Measurements from ENCODE around the gene BCAS3.

Gene BCAS3

GRCh38 chr17:60631119-60631518 lies 46.5 kb upstream of the BCAS3 start:
- H3K36me3 ChIP-seq (replicated peaks; ENCODE audit: low read depth, low read length): peaks cover 5% of the 10 kb centered on the region
- peaks cover 5% of the 10 kb centered on the region; the same call in 1 of the 2 replicates for H4K20me1 ChIP-seq (ENCODE audit: insufficient read depth, low read length)
- no peak overlapping the region for H3K4me2 ChIP-seq (ENCODE audit: low read length)
- H3K9me3 ChIP-seq (ENCODE audit: insufficient read depth, low read length): no peaks in the 10 kb centered on the region
- no peak overlapping the region for H3K9ac ChIP-seq (ENCODE audit: low read length)
- TF ChIP-seq CTCF (IDR thresholded peaks at IDR 0.05; ENCODE audit: low read depth, low read length) (no peak), EZH2phosphoT487 (IDR thresholded peaks at IDR 0.05; ENCODE audit: low read depth) (no peak)
- H3K79me2 ChIP-seq (ENCODE audit: low read length): peaks cover 6% of the 10 kb centered on the region
- no peak overlapping the region for H3K4me3 ChIP-seq (ENCODE audit: low read length)
- no peaks in the 10 kb centered on the region for H3K27me3 ChIP-seq (ENCODE audit: low read depth, low read length)
- no peak overlapping the region for H2AFZ ChIP-seq (ENCODE audit: low read depth, low read length)
- no peak overlapping the region for H3K27ac ChIP-seq (ENCODE audit: low read length)
- no peaks in the 10 kb centered on the region for H3K4me1 ChIP-seq (ENCODE audit: low read length)

GRCh38 chr17:60637683-60638082 lies 40.0 kb upstream of the BCAS3 start:
- TF ChIP-seq CTCF (IDR thresholded peaks at IDR 0.05; ENCODE audit: low read depth, low read length) (no peak), EZH2phosphoT487 (IDR thresholded peaks at IDR 0.05; ENCODE audit: low read depth) (no peak)
- Histone ChIP-seq H3K36me3 (replicated peaks; ENCODE audit: low read depth, low read length) (peaks cover 10% of the 10 kb centered on the region), H3K27me3 (ENCODE audit: low read depth, low read length) (no peaks in the 10 kb centered on the region)

GRCh38 chr17:60639019-60639330 lies 38.7 kb upstream of the BCAS3 start:
- peaks cover 15% of the 10 kb centered on the region for H4K20me1 ChIP-seq (ENCODE audit: insufficient read depth, low read length)
- peaks cover 10% of the 10 kb centered on the region for H3K36me3 ChIP-seq (replicated peaks; ENCODE audit: low read depth, low read length)
- no peak overlapping the region for H3K4me3 ChIP-seq (ENCODE audit: low read length)
- no peak overlapping the region for H3K4me2 ChIP-seq (ENCODE audit: low read length)
- peaks cover 6% of the 10 kb centered on the region for H3K4me1 ChIP-seq (ENCODE audit: low read length)
- H3K9me3 ChIP-seq (ENCODE audit: insufficient read depth, low read length): no peaks in the 10 kb centered on the region
- TF ChIP-seq CTCF (IDR thresholded peaks at IDR 0.05; ENCODE audit: low read depth, low read length) (no peak), EZH2phosphoT487 (IDR thresholded peaks at IDR 0.05; ENCODE audit: low read depth) (no peak)
- H3K79me2 ChIP-seq (ENCODE audit: low read length): peaks cover 15% of the 10 kb centered on the region
- no peak overlapping the region for H2AFZ ChIP-seq (ENCODE audit: low read depth, low read length)
- no peaks in the 10 kb centered on the region for H3K27me3 ChIP-seq (ENCODE audit: low read depth, low read length)
- H3K27ac ChIP-seq (ENCODE audit: low read length): no peak overlapping the region
- H3K9ac ChIP-seq (ENCODE audit: low read length): no peak overlapping the region

More at GRCh38 chr17:60637683-60638082, 40.0 kb upstream of the BCAS3 start:
- H3K9me3 ChIP-seq (ENCODE audit: insufficient read depth, low read length): no peaks in the 10 kb centered on the region
- H4K20me1 ChIP-seq (ENCODE audit: insufficient read depth, low read length): peaks cover 15% of the 10 kb centered on the region
- H3K4me3 ChIP-seq (ENCODE audit: low read length): no peak overlapping the region
- no peak overlapping the region for H3K27ac ChIP-seq (ENCODE audit: low read length)
- H3K9ac ChIP-seq (ENCODE audit: low read length): no peak overlapping the region
- peaks cover 6% of the 10 kb centered on the region for H3K4me1 ChIP-seq (ENCODE audit: low read length)
- peaks cover 15% of the 10 kb centered on the region for H3K79me2 ChIP-seq (ENCODE audit: low read length)
- H3K4me2 ChIP-seq (ENCODE audit: low read length): no peak overlapping the region
- H2AFZ ChIP-seq (ENCODE audit: low read depth, low read length): no peak overlapping the region

- Histone ChIP-seq H3K9me3 (ENCODE audit: insufficient read depth, low read length) (no peaks in the 10 kb centered on the region), H4K20me1 (ENCODE audit: insufficient read depth, low read length) (peaks cover 15% of the 10 kb centered on the region), H3K4me3 (ENCODE audit: low read length) (no peak overlapping the region), H2AFZ (ENCODE audit: low read depth, low read length) (no peak overlapping the region), H3K36me3 (replicated peaks; ENCODE audit: low read depth, low read length) (peaks cover 5% of the 10 kb centered on the region), H3K9ac (ENCODE audit: low read length) (no peak overlapping the region), H3K79me2 (ENCODE audit: low read length) (peaks cover 15% of the 10 kb centered on the region), H3K27me3 (ENCODE audit: low read depth, low read length) (no peaks in the 10 kb centered on the region), H3K4me1 (ENCODE audit: low read length) (peaks cover 6% of the 10 kb centered on the region), H3K4me2 (ENCODE audit: low read length) (no peak overlapping the region), H3K27ac (ENCODE audit: low read length) (no peak overlapping the region)
- TF ChIP-seq CTCF (IDR thresholded peaks at IDR 0.05; ENCODE audit: low read depth, low read length) (no peak; the same call in 1 of the 2 replicates), EZH2phosphoT487 (IDR thresholded peaks at IDR 0.05; ENCODE audit: low read depth) (no peak)
Observed at GRCh38 chr17:60640503-60640902, 37.1 kb upstream of the BCAS3 start.

Data from OCI-LY3 (cell line).